ENCODE data around the gene SNX33. TPM values are rescaled to one million over a fixed set of nuclear protein-coding genes. Genes with fewer than 3 reads are reported as not detected.
"Not testable (repeated sequence)": the region's sequence is repeated elsewhere in the genome, so short reads cannot be mapped to it uniquely, and the experiment has no call there.

SNX33 gene
- total RNA-seq, 1 donor from 2014 or later, result 28.9 TPM

DNA sequence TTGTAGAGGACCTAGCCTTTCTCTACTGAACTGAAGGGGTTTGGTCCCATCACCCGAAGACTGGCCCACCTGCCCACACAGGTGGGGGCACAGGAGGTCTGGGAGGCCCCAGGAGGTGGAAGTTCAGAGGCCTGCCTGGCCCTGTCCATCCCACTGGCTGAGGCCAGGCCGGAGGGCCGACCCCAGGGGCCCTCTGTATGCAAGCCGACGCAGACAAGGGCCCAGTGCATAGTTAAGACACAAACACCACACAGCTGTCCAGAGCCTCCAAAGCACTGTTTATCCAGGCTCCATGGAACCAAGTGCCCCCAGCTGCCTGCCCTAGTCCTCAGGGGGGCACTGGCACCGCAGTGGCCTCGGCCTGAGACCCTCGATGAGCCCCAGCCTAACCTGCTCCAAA lies 26.7 kb downstream of the SNX33 start:
- no peaks in the 10 kb centered on the region for H3K9me3 ChIP-seq
- DNase-seq, result no peak
- no peak for ATAC-seq
- H3K4me1 ChIP-seq, result peaks cover 33% of the 10 kb centered on the region
- no peak overlapping the region for H3K27ac ChIP-seq
- no peak overlapping the region for H3K4me3 ChIP-seq
- no peaks in the 10 kb centered on the region for H3K27me3 ChIP-seq (ENCODE audit: low read depth)
- intact Hi-C loops (cut with DNase I), result no loop called here
- TF ChIP-seq, protein P1, sequence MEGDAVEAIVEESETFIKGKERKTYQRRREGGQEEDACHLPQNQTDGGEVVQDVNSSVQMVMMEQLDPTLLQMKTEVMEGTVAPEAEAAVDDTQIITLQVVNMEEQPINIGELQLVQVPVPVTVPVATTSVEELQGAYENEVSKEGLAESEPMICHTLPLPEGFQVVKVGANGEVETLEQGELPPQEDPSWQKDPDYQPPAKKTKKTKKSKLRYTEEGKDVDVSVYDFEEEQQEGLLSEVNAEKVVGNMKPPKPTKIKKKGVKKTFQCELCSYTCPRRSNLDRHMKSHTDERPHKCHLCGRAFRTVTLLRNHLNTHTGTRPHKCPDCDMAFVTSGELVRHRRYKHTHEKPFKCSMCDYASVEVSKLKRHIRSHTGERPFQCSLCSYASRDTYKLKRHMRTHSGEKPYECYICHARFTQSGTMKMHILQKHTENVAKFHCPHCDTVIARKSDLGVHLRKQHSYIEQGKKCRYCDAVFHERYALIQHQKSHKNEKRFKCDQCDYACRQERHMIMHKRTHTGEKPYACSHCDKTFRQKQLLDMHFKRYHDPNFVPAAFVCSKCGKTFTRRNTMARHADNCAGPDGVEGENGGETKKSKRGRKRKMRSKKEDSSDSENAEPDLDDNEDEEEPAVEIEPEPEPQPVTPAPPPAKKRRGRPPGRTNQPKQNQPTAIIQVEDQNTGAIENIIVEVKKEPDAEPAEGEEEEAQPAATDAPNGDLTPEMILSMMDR (IDR thresholded peaks at IDR 0.05), result no peak
- H3K36me3 ChIP-seq, result no peaks in the 10 kb centered on the region

DNA sequence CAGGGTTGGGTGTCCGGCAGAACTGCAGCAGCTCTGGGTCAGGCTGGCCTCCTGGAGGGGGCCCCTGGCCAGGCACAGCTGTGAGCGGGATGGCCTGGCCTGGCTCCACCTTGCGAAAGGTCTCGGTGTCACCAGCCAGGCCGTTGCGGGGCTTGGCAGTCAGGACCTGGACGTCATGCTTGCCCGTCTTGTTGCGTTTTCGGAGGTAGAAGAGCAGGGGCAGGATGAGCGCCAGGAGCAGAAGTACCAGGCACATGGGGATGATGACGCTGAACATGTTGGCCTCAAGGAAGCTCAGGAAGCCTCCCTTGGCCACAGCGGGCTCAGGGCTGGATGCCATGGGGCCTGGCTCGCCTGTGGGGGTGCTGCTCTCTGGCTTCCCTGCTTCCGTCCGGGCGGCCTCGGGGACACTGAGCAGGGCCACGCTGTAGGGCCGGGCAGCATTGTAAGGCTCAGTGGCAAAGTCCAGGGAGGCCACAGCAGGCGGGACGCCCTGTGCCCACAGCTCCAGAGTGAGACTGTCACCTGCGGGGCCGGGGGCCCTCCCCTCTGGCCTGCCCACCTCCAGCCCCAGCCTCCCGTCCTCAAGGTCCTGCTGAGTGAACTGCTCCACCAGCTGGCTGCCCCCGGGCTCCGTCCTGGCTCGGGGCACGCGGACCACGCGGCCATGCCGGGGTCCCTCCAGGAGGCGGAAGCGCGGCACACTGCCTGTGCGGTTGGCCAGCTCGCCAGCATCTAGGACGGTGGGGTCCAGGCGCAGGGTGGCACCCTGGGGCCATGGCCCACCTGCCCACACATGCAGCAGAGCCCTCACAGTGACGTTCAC lies 28.1 kb downstream of the SNX33 start:
- intact Hi-C loops (cut with DNase I), result no loop called here
- DNase-seq (no peak), ATAC-seq (no peak)
- Histone ChIP-seq H3K36me3 (no peaks in the 10 kb centered on the region), H3K9me3 (no peaks in the 10 kb centered on the region), H3K4me3 (no peak overlapping the region), H3K27ac (peak overlapping the region; percentile 11), H3K4me1 (peaks cover 33% of the 10 kb centered on the region), H3K27me3 (ENCODE audit: low read depth) (no peaks in the 10 kb centered on the region)
- TF ChIP-seq, protein P1 (IDR thresholded peaks at IDR 0.05), result no peak

DNA sequence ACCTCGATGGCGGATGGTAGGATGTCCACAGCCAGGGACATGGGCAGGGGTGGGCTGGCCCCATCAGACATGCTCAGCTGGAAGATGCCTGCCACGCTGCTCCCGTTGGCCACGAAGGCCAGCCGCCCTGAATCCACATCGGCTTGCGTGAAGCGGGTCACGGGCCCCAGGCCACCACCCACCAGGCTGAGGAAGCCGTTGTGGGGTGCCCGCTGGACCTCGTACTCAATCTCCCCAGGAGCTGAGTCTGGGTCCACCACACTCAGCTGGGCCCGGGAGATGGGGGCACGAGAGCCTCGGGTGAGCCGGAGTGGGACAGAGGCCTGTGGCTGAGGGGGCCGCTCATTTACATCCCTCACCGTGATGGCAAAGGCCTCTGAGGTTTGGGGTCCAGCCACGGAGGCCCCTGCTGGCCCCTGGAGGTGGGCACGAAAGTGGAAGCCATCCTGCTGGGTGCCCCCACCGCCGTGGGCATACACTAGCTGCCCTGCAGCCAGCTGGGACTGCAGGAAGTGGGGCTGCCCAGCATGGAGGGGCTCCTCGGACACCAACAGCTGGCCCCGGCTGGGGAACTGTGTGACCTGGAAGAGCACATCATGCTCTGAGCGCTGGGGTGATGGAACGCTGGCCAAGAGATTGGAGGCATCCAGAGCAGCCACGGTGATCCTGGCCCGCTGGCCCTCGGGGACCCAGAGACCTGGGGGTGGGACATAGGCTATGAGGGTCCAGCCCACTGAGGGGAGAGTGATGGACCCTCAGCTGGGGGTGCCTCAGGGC lies 29.2 kb downstream of the SNX33 start:
- Histone ChIP-seq H3K27me3 (ENCODE audit: low read depth) (no peaks in the 10 kb centered on the region), H3K4me1 (peaks cover 33% of the 10 kb centered on the region), H3K4me3 (no peak overlapping the region), H3K36me3 (no peaks in the 10 kb centered on the region), H3K9me3 (no peaks in the 10 kb centered on the region), H3K27ac (no peak overlapping the region)
- ATAC-seq (no peak), DNase-seq (no peak)
- intact Hi-C loops (cut with DNase I), result no loop called here
- TF ChIP-seq, protein P1 (IDR thresholded peaks at IDR 0.05), result no peak

DNA sequence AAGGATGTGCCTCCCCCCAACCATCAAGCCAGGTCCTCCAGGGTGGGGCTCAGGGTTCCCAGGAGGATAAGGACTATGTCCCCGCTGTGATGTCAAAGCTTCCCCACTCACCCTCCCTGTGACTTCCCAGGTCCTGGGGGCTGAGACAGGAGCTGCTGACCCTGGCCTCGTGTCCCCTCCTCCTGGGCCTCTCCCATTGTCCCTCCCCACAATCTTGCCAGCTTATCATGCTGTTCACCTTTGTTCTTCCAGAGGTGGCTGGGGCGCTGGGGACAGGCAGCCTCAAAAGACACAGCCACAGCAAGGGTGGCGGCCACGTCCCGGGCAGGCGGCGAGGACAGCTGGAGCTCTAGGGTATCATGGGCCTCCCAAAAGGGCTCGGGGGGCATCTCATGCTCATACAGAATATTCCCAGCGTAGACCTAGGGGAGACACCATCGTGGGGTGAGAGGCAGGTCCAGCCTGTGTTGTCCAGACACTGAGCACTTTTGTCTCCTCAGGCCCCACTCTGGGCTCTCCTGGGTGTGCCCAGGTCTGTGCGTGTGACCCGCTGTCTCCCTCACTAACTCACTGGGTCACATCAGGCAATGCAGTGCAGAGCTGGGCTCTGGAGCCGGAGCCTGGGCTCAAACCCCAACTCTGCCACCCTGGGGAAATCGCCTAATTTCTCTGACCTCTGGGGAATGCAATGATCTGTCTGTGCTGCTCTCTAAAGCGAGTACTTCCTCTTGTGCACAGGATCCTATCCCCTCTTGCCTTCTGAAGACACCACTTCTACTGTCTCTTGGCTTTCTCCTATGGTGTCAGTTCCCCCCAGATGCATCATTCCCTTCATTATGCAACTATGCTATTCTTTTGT lies 30.0 kb downstream of the SNX33 start:
- H3K27me3 ChIP-seq (ENCODE audit: low read depth), result no peaks in the 10 kb centered on the region
- TF ChIP-seq, protein P1 (IDR thresholded peaks at IDR 0.05), result no peak
- intact Hi-C loops (cut with DNase I), result no loop called here
- peaks cover 29% of the 10 kb centered on the region for H3K4me1 ChIP-seq
- H3K36me3 ChIP-seq, result no peaks in the 10 kb centered on the region
- no peak for ATAC-seq
- H3K27ac ChIP-seq, result no peak overlapping the region
- H3K9me3 ChIP-seq, result no peaks in the 10 kb centered on the region
- no peak overlapping the region for H3K4me3 ChIP-seq
- no peak for DNase-seq

DNA sequence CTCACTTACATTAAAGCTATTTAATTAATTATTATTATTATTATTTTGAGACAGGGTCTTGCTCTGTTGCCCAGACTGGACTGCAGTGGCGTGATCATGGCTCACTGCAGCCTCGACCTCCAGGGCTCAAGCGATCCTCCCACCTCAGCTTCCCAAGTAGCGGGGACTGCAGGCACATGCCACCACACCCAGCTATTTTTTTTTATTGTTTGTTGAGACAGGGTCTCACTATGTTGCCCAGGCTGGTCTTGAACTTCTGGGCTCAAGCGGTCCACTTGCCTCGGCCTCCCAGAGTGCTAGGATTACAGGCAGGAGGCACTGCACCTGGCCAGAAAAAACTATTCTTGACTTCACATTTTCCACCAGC lies 30.6 kb downstream of the SNX33 start:
- ATAC-seq; H3K9me3 ChIP-seq; H3K27ac ChIP-seq; DNase-seq; H3K4me3 ChIP-seq; intact Hi-C loops (cut with DNase I); H3K36me3 ChIP-seq; H3K27me3 ChIP-seq (ENCODE audit: low read depth): not testable (repeated sequence)
- H3K4me1 ChIP-seq, result peaks cover 24% of the 10 kb centered on the region
